H1 (cell line): ENCODE results near the gene ASAP3. TPM values are rescaled to one million over a fixed set of nuclear protein-coding genes. Genes with fewer than 3 reads are reported as not detected.

Source experiments
- CTCF ChIA-PET: fragments of 300-600 bp; sonication (Branson Sonifier 250); formaldehyde crosslinking; loops from one replicate; lab custom pipeline; 2021; ENCODE audit not compliant: partially characterized antibody; lab: Charles Lee
- POLR2A ChIA-PET: fragments of 300-600 bp; sonication (Branson Sonifier 250); formaldehyde crosslinking; loops from one replicate; lab custom pipeline; 2021; ENCODE audit warnings: inconsistent platforms; ENCODE audit not compliant: partially characterized antibody; lab: Charles Lee
- DNase-seq, 2 experiments: peaks; one replicate each; pipeline versions ENCODE4 v3.0.0 to v3.0.0-alpha.2; 2010 to 2022; ENCODE audit warnings: low spot score in 2 of 2, low read depth in 1 of 2, mixed read lengths in 1 of 2
- FAIRE-seq: peaks from 2 replicates; lab custom pipeline; 2011; peaks lifted over from hg19 to GRCh38; lab: Jason Lieb, UNC
- H2AFZ ChIP-seq: 2 replicates; pipeline ENCODE4 v1.8.1; 2012; ENCODE audit warnings: low read length, inconsistent platforms
- H2AK5ac ChIP-seq: 2 replicates; pipeline ENCODE4 v1.6.1; 2013; ENCODE audit warnings: low read depth, low read length
- H2BK120ac ChIP-seq: replicated peaks from 2 replicates; pipeline ENCODE3; 2013; ENCODE audit warnings: low read depth, low read length, inconsistent platforms
- H2BK12ac ChIP-seq: 2 replicates; pipeline ENCODE4 v1.6.1; 2013; ENCODE audit warnings: low read depth, low read length
- H2BK15ac ChIP-seq: 2 replicates; pipeline ENCODE4 v1.6.1; 2013; ENCODE audit warnings: low read length
- H2BK20ac ChIP-seq: 2 replicates; pipeline ENCODE4 v1.6.1; 2013; ENCODE audit warnings: low read length
- H2BK5ac ChIP-seq: 2 replicates; pipeline ENCODE4 v1.6.1; 2013; ENCODE audit warnings: low read depth, low read length
- H3K14ac ChIP-seq: 2 replicates; pipeline ENCODE4 v1.6.1; 2013; ENCODE audit warnings: inconsistent platforms; ENCODE audit not compliant: insufficient read length
- H3K18ac ChIP-seq: 2 replicates; pipeline ENCODE4 v1.6.1; 2013; ENCODE audit warnings: low read length; ENCODE audit errors: extremely low read depth
- H3K23ac ChIP-seq: 2 replicates; pipeline ENCODE4 v1.6.1; 2013; ENCODE audit warnings: inconsistent platforms; ENCODE audit not compliant: insufficient read length
- H3K23me2 ChIP-seq: 2 replicates; pipeline ENCODE4 v1.6.1; 2013; ENCODE audit warnings: low read depth, low read length
- H3K27ac ChIP-seq: 2 replicates; pipeline ENCODE4 v1.6.1; 2011; ENCODE audit warnings: low read depth, low read length, inconsistent platforms
- H3K27me3 ChIP-seq, 4 experiments: replicated peaks in 1 of 4; 1 replicate in 1 of 4; 2 replicates in 3 of 4; pipeline versions ENCODE4 v1.6.1 to v1.8.1; 2011 to 2013; ENCODE audit warnings: low read length in 3 of 4, mild to moderate bottlenecking in 3 of 4, inconsistent platforms in 2 of 4, mixed read lengths in 2 of 4, moderate library complexity in 1 of 4; ENCODE audit not compliant: control insufficient read depth in 3 of 4, insufficient read depth in 3 of 4; ENCODE audit errors: extremely low read depth in 1 of 4
- H3K36me3 ChIP-seq, 4 experiments: 2 replicates each; pipeline versions ENCODE4 v1.6.1 to v1.8.1; 2011 to 2013; ENCODE audit warnings: mild to moderate bottlenecking in 4 of 4, low read length in 3 of 4, moderate library complexity in 2 of 4, control low read depth in 1 of 4, inconsistent platforms in 1 of 4; ENCODE audit not compliant: insufficient read depth in 4 of 4, control insufficient read depth in 2 of 4
- H3K4ac ChIP-seq: replicated peaks from 2 replicates; pipeline ENCODE3; 2013; ENCODE audit warnings: low read length, low read depth, mixed read lengths, inconsistent platforms; ENCODE audit not compliant: insufficient read length
- H3K4me1 ChIP-seq, 4 experiments: replicated peaks in 1 of 4; 1 replicate in 1 of 4; 2 replicates in 3 of 4; pipeline versions ENCODE4 v1.6.1 to v1.8.1; 2011 to 2013; ENCODE audit warnings: low read length in 3 of 4, inconsistent platforms in 2 of 4, mixed read lengths in 1 of 4; ENCODE audit not compliant: insufficient read depth in 4 of 4, control insufficient read depth in 3 of 4
- H3K4me2 ChIP-seq, 2 experiments: 2 replicates each; pipeline versions ENCODE4 v1.6.1 to v1.8.1; 2011 to 2013; ENCODE audit warnings: low read depth in 2 of 2, low read length in 2 of 2, control low read depth in 1 of 2, inconsistent platforms in 1 of 2, mild to moderate bottlenecking in 1 of 2; ENCODE audit not compliant: insufficient read depth in 1 of 2
- H3K4me3 ChIP-seq, 4 experiments: fragments of 200-600, 300-600 bp in 1 of 4; sonication (generic), shearing (Covaris generic), sonication (Bioruptor Twin) in 1 of 4; 2 replicates each; pipeline versions ENCODE4 v1.5.1 to v1.8.1; 2011 to 2016; ENCODE audit warnings: low read length in 4 of 4, low read depth in 3 of 4, control low read depth in 2 of 4, inconsistent platforms in 2 of 4, mild to moderate bottlenecking in 2 of 4, mixed read lengths in 1 of 4, moderate library complexity in 1 of 4; ENCODE audit not compliant: insufficient read depth in 2 of 4; ENCODE audit errors: extremely low read depth in 1 of 4
- H3K56ac ChIP-seq: replicated peaks from 2 replicates; pipeline ENCODE3; 2013; ENCODE audit warnings: low read depth, mild to moderate bottlenecking, mixed read lengths, low read length, inconsistent platforms; ENCODE audit not compliant: insufficient read length
- H3K79me1 ChIP-seq: 2 replicates; pipeline ENCODE4 v1.6.1; 2013; ENCODE audit warnings: low read depth, low read length, control low read depth
- H3K79me2 ChIP-seq, 2 experiments: 2 replicates each; pipeline versions ENCODE4 v1.6.1 to v1.8.1; 2012 to 2013; ENCODE audit warnings: low read length in 2 of 2, mild to moderate bottlenecking in 2 of 2, inconsistent platforms in 1 of 2; ENCODE audit not compliant: insufficient read depth in 2 of 2, control insufficient read depth in 1 of 2
- H3K9ac ChIP-seq, 4 experiments: replicated peaks in 1 of 4; 1 replicate in 1 of 4; 2 replicates in 3 of 4; pipeline versions ENCODE4 v1.6.1 to v1.8.1; 2011 to 2013; ENCODE audit warnings: low read depth in 3 of 4, low read length in 3 of 4, control low read depth in 2 of 4, mild to moderate bottlenecking in 2 of 4, moderate library complexity in 2 of 4, inconsistent platforms in 1 of 4; ENCODE audit errors: extremely low read depth in 1 of 4
- H3K9me3 ChIP-seq, 2 experiments: 2 replicates each; pipeline versions ENCODE4 v1.6.1 to v1.8.1; 2012 to 2013; ENCODE audit warnings: mild to moderate bottlenecking in 2 of 2, moderate library complexity in 2 of 2, control low read depth in 1 of 2, inconsistent platforms in 1 of 2, low read depth in 1 of 2, low read length in 1 of 2, mixed read lengths in 1 of 2; ENCODE audit not compliant: insufficient read depth in 2 of 2
- H4K20me1 ChIP-seq, 2 experiments: replicated peaks in 1 of 2; 2 replicates each; pipeline versions ENCODE3 to v1.8.1; 2011 to 2013; ENCODE audit warnings: inconsistent platforms in 2 of 2, low read length in 2 of 2, mild to moderate bottlenecking in 1 of 2; ENCODE audit not compliant: insufficient read depth in 2 of 2, control insufficient read depth in 1 of 2
- H4K5ac ChIP-seq: 2 replicates; pipeline ENCODE4 v1.6.1; 2013; ENCODE audit warnings: low read length, low read depth, mixed read lengths, inconsistent platforms; ENCODE audit not compliant: insufficient read length
- H4K8ac ChIP-seq: 2 replicates; pipeline ENCODE4 v1.8.0; 2013; ENCODE audit warnings: mild to moderate bottlenecking, moderate library complexity, low read length, inconsistent platforms; ENCODE audit not compliant: insufficient read depth; ENCODE audit errors: extremely low read depth
- H4K91ac ChIP-seq: replicated peaks from 2 replicates; pipeline ENCODE3; 2013; ENCODE audit warnings: low read length, mixed read lengths, inconsistent platforms; ENCODE audit not compliant: insufficient read length
- ATF3 ChIP-seq: IDR thresholded peaks from 2 replicates; pipeline ENCODE4 v1.6.1; 2011; ENCODE audit warnings: low read depth, mild to moderate bottlenecking, low read length; ENCODE audit not compliant: insufficient read depth
- BRCA1 ChIP-seq: IDR thresholded peaks from 2 replicates; pipeline ENCODE4 v1.6.1; 2012; ENCODE audit warnings: low read depth, low read length, improper control_type of control experiment
- CBX5 ChIP-seq: fragments of 300-800, 300-1000 bp; sonication (generic); IDR thresholded peaks from 2 replicates; pipeline ENCODE4 v1.7.1; 2016; ENCODE audit warnings: antibody characterized with exemption, low read length, low read depth
- E2F6 ChIP-seq: IDR thresholded peaks from 2 replicates; pipeline ENCODE4 v1.6.1; 2012; ENCODE audit warnings: inconsistent platforms
- HDAC2 ChIP-seq, 2 experiments: fragments of 300-600 bp in 1 of 2; sonication (generic) in 1 of 2; IDR thresholded peaks; 2 replicates each; pipeline ENCODE4 v1.6.1; 2011 to 2012; ENCODE audit warnings: low read depth in 2 of 2, low read length in 2 of 2, mild to moderate bottlenecking in 2 of 2, moderate library complexity in 2 of 2, borderline replicate concordance in 1 of 2, inconsistent platforms in 1 of 2
- KDM1A ChIP-seq: fragments of 200-600, 300-600 bp; sonication (generic); IDR thresholded peaks from 2 replicates; pipeline ENCODE4 v1.7.1; 2016; ENCODE audit warnings: mild to moderate bottlenecking, low read length, borderline replicate concordance
- NRF1 ChIP-seq: IDR thresholded peaks from 2 replicates; pipeline ENCODE4 v1.6.1; 2011; ENCODE audit warnings: mild to moderate bottlenecking, low read depth, low read length, improper control_type of control experiment
- POLR2AphosphoS5 ChIP-seq: IDR thresholded peaks from 2 replicates; pipeline ENCODE4 v1.6.1; 2011; ENCODE audit warnings: low read depth, low read length
- SUZ12 ChIP-seq: fragments of 200-600 bp; sonication (generic); IDR thresholded peaks from 2 replicates; pipeline ENCODE4 v1.6.1; 2012; ENCODE audit warnings: mild to moderate bottlenecking, inconsistent platforms, low read length, moderate library complexity, mixed read lengths
- TAF1 ChIP-seq: IDR thresholded peaks from 2 replicates; pipeline ENCODE4 v1.6.1; 2011; ENCODE audit warnings: mild to moderate bottlenecking, low read depth, low read length
- USF2 ChIP-seq: IDR thresholded peaks from 2 replicates; pipeline ENCODE4 v1.6.1; 2011; ENCODE audit warnings: low read length, improper control_type of control experiment
- WGBS, 2 experiments: shearing (Covaris generic) in 1 of 2; methylation state at CpG; one replicate each; pipeline versions ENCODE4 v1.1.6 to v1.1.7; 2013 to 2015; ENCODE audit warnings: low lambda C conversion rate in 2 of 2, mixed read lengths in 2 of 2, inconsistent platforms in 1 of 2, low coverage in 1 of 2, missing lambda C conversion rate in 1 of 2; ENCODE audit not compliant: insufficient replicate concordance in 2 of 2, insufficient coverage in 1 of 2, insufficient read length in 1 of 2; ENCODE audit errors: extremely low coverage in 1 of 2, missing lambda C conversion rate in 1 of 2; 5-methylcytosine and 5-hydroxymethylcytosine counted together
- polyA plus RNA-seq, 7 experiments: library from polyadenylated mRNA; depleted of rRNA in 3 of 7; stranded (reverse) in 5 of 7; unstranded in 2 of 7; fragments of >200 nt in 5 of 7; fragments of 200-250 nt in 2 of 7; gene quantifications; 1 replicate in 5 of 7; 2 replicates in 1 of 7; 4 replicates in 1 of 7; pipeline versions ENCODE4 v1.2.1 to v1.2.3, GENCODE V29; 2011 to 2013; ENCODE audit warnings: missing spikeins in 2 of 7, mixed read lengths in 2 of 7
- total RNA-seq: library from RNA; stranded (reverse); fragmentation: NEBNext Ultra II Directional; extraction: Animal tissue kit (Norgen Biotek cat#: 25700); gene quantifications from 2 replicates; pipeline ENCODE4 v1.2.1, GENCODE V29; 2021

Gene ASAP3
- total and polyA plus RNA-seq, 2 of the 8 experiments (the other 6 are each of a cell fraction or from before 2014, with no cell fraction given): 53.1 to 58.0 TPM

- 90% methylated on average over 3 of the region's 3 CpGs; no CpG with 5 or more reads in 1 of the 2 experiments for WGBS, 2 experiments
- no peak overlapping the region for H2BK20ac ChIP-seq
- TF ChIP-seq ATF3: no peak
- TF ChIP-seq HDAC2 (IDR thresholded peaks at IDR 0.05; ENCODE audit: borderline replicate concordance in 1 of 2, low read depth in 2 of 2, low read length in 2 of 2): no peak
- TF ChIP-seq E2F6: no peak
- no peak for TF ChIP-seq TAF1
- no peak for TF ChIP-seq BRCA1
- TF ChIP-seq NRF1: no peak
- no peak for TF ChIP-seq USF2
- TF ChIP-seq KDM1A: no peak
- no peak for TF ChIP-seq CBX5
- no peak for TF ChIP-seq POLR2AphosphoS5
- no peak for TF ChIP-seq SUZ12
Observed at GRCh38 chr1:23427550-23427949, 56.4 kb downstream of the ASAP3 start.

More at GRCh38 chr1:23427550-23427949, 56.4 kb downstream of the ASAP3 start:
- H3K4me2 ChIP-seq: no peak overlapping the region
- FAIRE-seq (no peak), DNase-seq (no peak)
- H3K23me2 ChIP-seq: peaks cover 8% of the 10 kb centered on the region; the same call in 1 of the 2 replicates
- peaks cover 0 to 26% (median 11%) of the 10 kb centered on the region in 4 experiments; a peak in 6 of 8 replicates for H3K36me3 ChIP-seq
- H2AFZ ChIP-seq: no peak overlapping the region
- no peak overlapping the region for H3K9ac ChIP-seq
- H2BK12ac ChIP-seq: no peak overlapping the region
- H4K91ac ChIP-seq: no peak overlapping the region
- H3K27me3 ChIP-seq: peaks cover 36 to 48% (median 44%) of the 10 kb centered on the region in 4 experiments
- H3K79me2 ChIP-seq: no peaks in the 10 kb centered on the region
- no peaks in the 10 kb centered on the region for H3K79me1 ChIP-seq
- H2BK15ac ChIP-seq: no peak overlapping the region
- POLR2A ChIA-PET: interaction anchor here (1.3 kb wide), 1 partner anchor 83 kb away, joined by 3 read pairs; the partner anchor contains the start of gene HNRNPR
- no peak overlapping the region for H2AK5ac ChIP-seq
- no peaks in the 10 kb centered on the region for H3K9me3 ChIP-seq
- H4K5ac ChIP-seq: no peak overlapping the region
- H3K4me3 ChIP-seq: no peak overlapping the region
- no peak overlapping the region for H3K4ac ChIP-seq
- H3K23ac ChIP-seq: no peak overlapping the region
- no peak overlapping the region for H3K27ac ChIP-seq
- H3K4me1 ChIP-seq: peaks cover 1 to 11% (median 3%) of the 10 kb centered on the region in 4 experiments; a peak in 6 of 7 replicates
- H2BK120ac ChIP-seq: no peak overlapping the region
- no peak overlapping the region for H4K8ac ChIP-seq
- no peak overlapping the region for H3K56ac ChIP-seq
- no peak overlapping the region for H2BK5ac ChIP-seq
- no peak overlapping the region for H3K18ac ChIP-seq
- no peak overlapping the region for H3K14ac ChIP-seq
- CTCF ChIA-PET: interaction anchor here (0.9 to 2.5 kb wide), 2 partner anchors 17 to 230 kb away, joined by 3 to 9 read pairs; no protein-coding TSS in a partner anchor
- peaks cover 21% of the 10 kb centered on the region in 2 experiments for H4K20me1 ChIP-seq
